Activated naive CD8-positive, alpha-beta T cell treated with anti-CD3 and anti-CD28 coated beads, Interleukin-2, amount 10 ng/mL, durations not matched to agents 7 days and 5 days (primary cell): ENCODE data around the gene PGAM5. TPM values are rescaled to one million over a fixed set of nuclear protein-coding genes. Genes with fewer than 3 reads are reported as not detected.
"Not testable (repeated sequence)": the region's sequence is repeated elsewhere in the genome, so short reads cannot be mapped to it uniquely, and the experiment has no call there.

Experiments used
- ATAC-seq: fragments of 150-1000 bp; cut with Tn5 transposase; one replicate; pipeline ENCODE4 v1.10.0; 2021; ENCODE audit warnings: low read depth, moderate library complexity
- POLR2A ChIA-PET: fragments of 350-600 bp; sonication (Branson Sonifier 250); formaldehyde crosslinking; loops from one replicate; lab custom pipeline; 2021; ENCODE audit warnings: antibody characterized with exemption; lab: Charles Lee
- DNase-seq: peaks from one replicate; pipeline ENCODE4 v3.0.0; 2021
- H3K27ac Mint-ChIP-seq: one replicate; pipeline ENCODE4 v1.8.0; 2022; ENCODE audit warnings: mild to moderate bottlenecking, mixed read lengths
- H3K27me3 Mint-ChIP-seq: one replicate; pipeline ENCODE4 v1.8.0; 2022; ENCODE audit warnings: mild to moderate bottlenecking, moderate library complexity, mixed read lengths
- H3K36me3 Mint-ChIP-seq: one replicate; pipeline ENCODE4 v1.8.0; 2021; ENCODE audit warnings: mild to moderate bottlenecking, mixed read lengths
- H3K4me1 Mint-ChIP-seq: one replicate; pipeline ENCODE4 v1.8.0; 2021; ENCODE audit warnings: mixed read lengths
- H3K4me3 Mint-ChIP-seq: one replicate; pipeline ENCODE4 v1.8.0; 2022; ENCODE audit warnings: mild to moderate bottlenecking, moderate library complexity, mixed read lengths
- H3K9me3 Mint-ChIP-seq: one replicate; pipeline ENCODE4 v1.8.0; 2021; ENCODE audit warnings: mixed read lengths
- total RNA-seq, 2 experiments: library from RNA; stranded (reverse); gene quantifications; one replicate each; pipeline ENCODE4 v1.2.3, GENCODE V29; 2021

Gene PGAM5
- total RNA-seq, 2 experiments from 2014 or later: 34.3 to 41.8 TPM

DNA sequence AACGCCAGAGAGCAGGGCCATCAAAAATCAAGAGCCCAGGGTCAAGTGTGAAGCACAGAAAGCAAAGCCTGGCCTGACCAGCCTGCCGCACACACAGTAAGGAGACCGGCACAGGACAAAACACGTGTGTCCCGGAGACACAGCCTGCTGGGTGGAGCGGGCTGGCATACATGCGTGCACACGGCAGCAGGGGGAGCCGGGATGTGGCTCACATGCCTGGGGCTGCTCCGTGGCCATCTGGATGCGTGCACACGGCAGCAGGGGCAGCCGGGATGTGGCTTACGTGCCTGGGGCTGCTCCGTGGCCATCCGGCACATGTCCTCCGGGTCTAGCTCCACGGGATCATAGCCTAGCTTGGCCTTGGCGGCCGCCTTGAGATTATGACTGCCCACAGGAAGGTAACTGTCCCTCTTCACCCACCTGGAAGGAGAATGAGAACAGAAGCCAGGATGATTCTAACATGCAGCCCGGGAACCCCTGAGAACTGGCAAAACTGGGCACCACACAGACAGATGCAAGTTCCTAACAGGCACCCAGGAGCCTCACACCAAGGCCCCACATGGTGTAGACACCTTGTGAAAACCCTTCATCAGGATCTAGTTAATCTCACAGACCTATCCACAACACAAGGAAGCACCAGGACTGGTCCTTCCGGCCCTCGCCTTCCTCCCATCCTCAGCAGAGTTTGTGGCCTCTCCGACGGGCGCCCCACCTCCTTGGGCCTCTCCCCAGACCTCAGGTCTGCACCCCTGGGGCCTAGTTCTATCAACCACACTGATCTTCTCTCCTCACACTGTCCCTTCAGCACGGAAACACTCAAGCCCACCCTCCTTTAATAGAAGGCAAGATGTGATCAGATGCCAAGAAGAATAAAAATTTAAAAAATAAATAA lies 37.1 kb upstream of the PGAM5 start:
- H3K4me3 Mint-ChIP-seq: no peak overlapping the region
- no peaks in the 10 kb centered on the region for H3K9me3 Mint-ChIP-seq
- no peak overlapping the region for H3K27ac Mint-ChIP-seq
- peaks cover 43% of the 10 kb centered on the region for H3K36me3 Mint-ChIP-seq
- H3K4me1 Mint-ChIP-seq: no peaks in the 10 kb centered on the region
- no peaks in the 10 kb centered on the region for H3K27me3 Mint-ChIP-seq
- no peak for DNase-seq
- POLR2A ChIA-PET: no interaction called here
- ATAC-seq: no peak

DNA sequence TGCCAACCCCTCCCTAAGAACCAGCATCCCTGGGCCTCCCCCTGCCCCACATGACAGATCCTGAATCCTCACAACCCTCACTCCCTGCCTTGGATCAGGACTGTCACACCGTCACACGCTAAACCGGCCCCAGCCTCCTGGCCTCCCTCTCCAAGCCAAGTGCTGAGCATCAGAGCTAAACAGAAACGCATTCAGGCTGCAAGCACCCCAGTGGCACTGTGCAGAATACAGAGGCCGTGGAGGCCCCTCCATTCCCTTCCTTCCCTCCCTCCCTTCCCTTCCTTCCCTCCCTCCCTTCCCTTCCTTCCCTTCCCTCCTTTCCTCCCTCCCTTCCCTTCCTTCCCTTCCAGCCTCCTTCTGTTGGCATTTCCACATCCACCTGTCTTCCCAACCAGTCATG lies 36.1 kb upstream of the PGAM5 start:
- POLR2A ChIA-PET: interaction anchor here (1.4 kb wide), 1 partner anchor 36 kb away, joined by 3 read pairs; the partner anchor contains the start of gene PGAM5
- H3K4me1 Mint-ChIP-seq: no peaks in the 10 kb centered on the region
- H3K36me3 Mint-ChIP-seq: peaks cover 44% of the 10 kb centered on the region
- no peak overlapping the region for H3K4me3 Mint-ChIP-seq
- no peak for ATAC-seq
- H3K27ac Mint-ChIP-seq: no peak overlapping the region
- H3K27me3 Mint-ChIP-seq: no peaks in the 10 kb centered on the region
- DNase-seq: no peak
- H3K9me3 Mint-ChIP-seq: no peaks in the 10 kb centered on the region

DNA sequence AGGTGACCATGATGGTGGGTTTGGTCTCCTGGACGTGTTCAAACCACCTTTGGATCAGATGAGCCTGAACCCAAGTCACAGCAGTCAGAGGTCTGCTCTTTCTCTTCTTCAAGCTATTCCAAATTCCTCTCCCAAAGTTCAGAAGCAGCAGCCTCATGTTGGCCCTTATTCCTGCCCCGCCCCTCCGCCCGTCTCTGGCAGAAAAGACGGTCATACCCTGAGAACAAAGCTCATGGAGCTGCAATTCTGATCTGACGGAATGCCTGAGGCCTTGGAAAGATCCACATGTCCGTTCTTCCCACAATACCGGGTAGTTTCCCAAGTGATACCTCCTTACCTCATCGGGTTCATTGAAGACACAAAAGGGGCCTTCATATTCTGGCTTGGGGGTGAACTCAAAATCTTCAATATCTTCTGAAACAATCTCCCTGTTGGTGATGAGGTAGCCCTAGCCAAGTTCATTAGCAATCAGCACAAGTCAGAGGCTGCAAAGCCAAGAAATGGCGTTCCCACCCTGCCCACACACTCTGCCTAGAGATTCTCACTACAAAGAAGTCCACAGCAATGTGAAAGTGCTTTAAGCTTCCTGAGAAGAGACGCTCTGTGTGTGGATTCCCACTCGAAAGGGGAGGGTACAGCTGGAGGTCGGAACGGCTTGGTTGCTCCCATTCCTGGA lies 34.7 kb upstream of the PGAM5 start:
- ATAC-seq (no peak), DNase-seq (no peak)
- Mint-ChIP-seq H3K27ac (no peak overlapping the region), H3K36me3 (peaks cover 47% of the 10 kb centered on the region), H3K9me3 (no peaks in the 10 kb centered on the region), H3K4me3 (no peak overlapping the region), H3K4me1 (peaks cover 4% of the 10 kb centered on the region), H3K27me3 (no peaks in the 10 kb centered on the region)
- POLR2A ChIA-PET: interaction anchor here (1.4 kb wide), 1 partner anchor 35 kb away, joined by 3 read pairs; the partner anchor contains the start of gene PGAM5

DNA sequence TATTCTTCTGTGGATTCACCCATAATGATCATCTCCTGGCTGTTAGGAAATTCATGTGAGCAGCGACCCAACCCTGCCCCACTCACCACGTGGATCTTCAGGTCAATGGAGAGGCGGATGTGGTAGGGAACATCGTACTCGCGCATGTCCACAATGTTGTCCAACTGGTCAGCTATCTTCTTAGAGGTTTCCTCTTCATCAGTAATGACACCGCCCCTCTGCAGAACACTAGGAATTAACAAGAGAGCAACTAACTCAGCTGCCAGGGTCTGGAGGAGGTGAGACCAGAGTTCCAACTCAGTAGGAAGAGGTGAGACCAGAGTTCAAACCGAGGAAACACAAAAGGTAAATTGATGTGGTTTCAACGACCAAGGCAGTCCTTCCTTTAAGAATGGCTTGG lies 33.1 kb upstream of the PGAM5 start:
- ATAC-seq: no peak
- no peak overlapping the region for H3K27ac Mint-ChIP-seq

DNA sequence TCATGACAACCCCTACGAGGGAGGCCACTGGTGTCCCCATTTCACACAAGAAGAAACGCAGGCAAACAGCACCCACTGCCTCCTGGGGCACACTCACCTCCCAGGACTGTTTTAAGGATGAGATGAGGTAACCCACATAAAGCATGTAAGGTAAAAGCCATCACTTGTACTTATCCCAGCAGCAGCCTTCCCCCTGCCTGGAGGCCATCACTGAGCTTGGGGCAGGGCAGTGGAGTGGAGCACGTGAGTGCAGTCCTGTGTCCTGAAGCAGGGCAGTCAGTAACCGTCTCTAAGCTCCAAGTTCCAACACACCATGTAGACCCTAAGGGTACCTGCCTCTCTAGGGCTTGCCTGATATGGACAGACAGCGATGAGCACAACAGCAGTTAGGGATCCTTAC lies 25.2 kb upstream of the PGAM5 start:
- Mint-ChIP-seq H3K27me3 (no peaks in the 10 kb centered on the region), H3K9me3 (no peaks in the 10 kb centered on the region), H3K4me1 (peaks cover 19% of the 10 kb centered on the region), H3K27ac (peak overlapping the region; percentile 40), H3K4me3 (peak overlapping the region; percentile 87), H3K36me3 (peaks cover 20% of the 10 kb centered on the region)
- ATAC-seq (no peak), DNase-seq (no peak)
- POLR2A ChIA-PET: interaction anchor here (1.2 to 1.3 kb wide), 2 partner anchors 26 to 149 kb away, joined by 3 to 6 read pairs; partner anchors contain the start of gene PGAM5

More for the DNA sequence above, 33.1 kb upstream of the PGAM5 start:
- POLR2A ChIA-PET: no interaction called here
- no peak for DNase-seq
- Mint-ChIP-seq H3K36me3 (peaks cover 43% of the 10 kb centered on the region), H3K27me3 (no peaks in the 10 kb centered on the region), H3K9me3 (no peaks in the 10 kb centered on the region), H3K4me1 (peaks cover 4% of the 10 kb centered on the region), H3K4me3 (no peak overlapping the region)

DNA sequence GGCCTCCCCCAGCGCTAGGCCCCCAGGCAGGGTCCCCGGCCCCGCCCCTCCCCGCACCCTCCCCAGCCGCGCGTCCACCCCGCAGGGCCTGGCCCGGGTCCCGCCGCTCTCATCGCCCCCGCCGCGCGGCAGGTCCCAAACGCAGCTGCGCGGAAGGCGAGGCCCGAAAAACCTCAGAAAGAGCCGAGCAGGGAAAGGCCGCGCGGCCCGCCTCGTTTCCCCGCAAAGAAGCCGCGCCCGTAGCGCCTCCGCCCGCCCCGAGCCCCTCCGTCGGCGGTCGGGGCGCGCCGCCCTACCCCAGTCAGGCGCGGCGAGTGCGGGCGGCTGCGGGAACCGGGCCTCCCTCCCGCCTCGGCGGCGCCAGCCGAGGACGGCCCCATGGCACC lies 23.8 kb upstream of the PGAM5 start:
- H3K4me3 Mint-ChIP-seq: peak overlapping the region; percentile 87
- H3K27ac Mint-ChIP-seq: peak overlapping the region; percentile 38
- DNase-seq (no peak), ATAC-seq (peak; percentile 56)
- H3K4me1 Mint-ChIP-seq: peaks cover 15% of the 10 kb centered on the region
- H3K36me3 Mint-ChIP-seq: peaks cover 29% of the 10 kb centered on the region
- H3K9me3 Mint-ChIP-seq: no peaks in the 10 kb centered on the region
- POLR2A ChIA-PET: interaction anchor here (0.9 to 1.3 kb wide), 3 partner anchors 24 to 497 kb away, joined by 3 to 6 read pairs (median 3); no protein-coding TSS in a partner anchor
- H3K27me3 Mint-ChIP-seq: no peaks in the 10 kb centered on the region

DNA sequence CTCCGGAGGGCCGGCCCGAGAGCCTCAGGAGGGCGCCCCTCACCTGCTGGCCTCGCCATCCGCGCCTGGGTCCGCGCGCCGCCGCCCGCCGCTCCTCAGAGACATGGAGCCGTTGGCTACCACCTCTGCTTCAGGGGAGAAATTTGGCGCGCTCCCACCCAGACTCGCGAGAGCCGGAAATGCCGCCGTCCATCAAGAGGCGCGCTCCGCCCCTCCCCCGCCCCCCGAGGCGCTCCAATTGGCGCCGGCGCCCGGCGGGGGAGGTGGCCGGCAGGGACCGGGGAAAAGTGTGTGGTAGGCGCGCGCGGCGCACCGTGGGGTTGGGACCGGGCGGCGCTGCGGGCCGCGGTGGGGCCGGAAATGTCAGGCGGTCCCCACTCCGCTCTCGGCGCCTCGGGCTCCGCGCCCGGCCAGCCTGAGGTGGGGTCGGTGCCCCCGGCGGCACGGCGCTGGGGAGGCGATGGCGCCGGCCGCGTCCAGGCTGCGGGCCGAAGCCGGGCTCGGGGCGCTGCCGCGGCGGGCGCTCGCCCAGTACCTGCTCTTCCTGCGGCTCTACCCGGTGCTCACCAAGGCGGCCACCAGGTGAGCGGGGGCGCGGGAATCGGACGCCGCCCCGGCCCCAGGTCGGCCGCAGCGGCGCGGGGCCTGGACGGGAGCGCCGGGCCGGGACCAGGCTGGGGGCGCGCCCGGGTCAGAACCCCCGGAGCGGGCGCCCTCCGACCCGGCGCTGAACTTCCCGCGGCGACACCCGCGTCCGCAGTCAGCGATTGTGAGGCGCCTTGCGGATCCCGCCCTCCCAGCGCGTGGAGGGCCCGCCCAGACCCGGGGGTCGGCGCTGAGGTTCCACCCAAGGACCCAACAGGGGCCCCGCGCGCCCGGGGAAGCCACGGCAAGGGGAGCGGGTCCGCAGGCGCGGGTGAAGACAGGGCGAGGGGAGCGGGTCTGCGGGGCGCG lies 23.2 kb upstream of the PGAM5 start, which contains the start of the genes POLE and PXMP2:
Gene POLE (minus strand): TSS at position 132 of the 954 bp plus-strand sequence. CDS start 27 bp downstream, at position 105.
Gene PXMP2 (plus strand): TSS at position 377 of the 954 bp plus-strand sequence. CDS start 84 bp downstream, at position 461.
- ATAC-seq (peak; percentile 90), DNase-seq (peak; percentile 96)
- peak within 1 kb of the TSS; percentile 84 for H3K27ac Mint-ChIP-seq
- H3K9me3 Mint-ChIP-seq: no peaks in the 10 kb centered on the region
- POLR2A ChIA-PET: interaction anchor here (0.9 kb wide), 2 partner anchors 24 to 498 kb away, joined by 3 read pairs; no protein-coding TSS in a partner anchor
- H3K4me1 Mint-ChIP-seq: peaks cover 15% of the 10 kb centered on the region
- peaks cover 28% of the 10 kb centered on the region for H3K36me3 Mint-ChIP-seq
- no peaks in the 10 kb centered on the region for H3K27me3 Mint-ChIP-seq
- H3K4me3 Mint-ChIP-seq: peak within 1 kb of the TSS; percentile 87

DNA sequence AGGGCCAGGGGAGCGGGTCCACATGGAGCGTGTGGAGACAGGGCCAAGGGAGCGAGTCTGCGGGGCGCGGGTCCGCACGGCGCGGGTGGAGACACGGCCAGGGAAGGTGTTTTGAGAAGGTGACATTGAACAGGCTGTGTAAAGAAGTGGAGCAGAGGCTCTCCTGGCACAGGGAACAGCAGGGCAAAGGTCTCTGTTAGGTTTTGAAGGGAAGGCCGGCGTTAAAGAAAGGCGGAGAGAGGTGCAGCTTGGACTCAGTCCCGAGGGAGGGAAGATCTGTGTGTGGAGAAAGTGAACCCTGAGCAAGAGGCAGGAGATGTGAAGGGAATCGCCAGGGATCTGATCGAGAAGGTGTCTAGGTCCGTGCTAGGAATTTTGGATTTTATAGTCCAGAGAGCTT lies 21.4 kb upstream of the PGAM5 start:
- POLR2A ChIA-PET: no interaction called here
- peak overlapping the region; percentile 57 for H3K27ac Mint-ChIP-seq
- no peaks in the 10 kb centered on the region for H3K9me3 Mint-ChIP-seq
- H3K27me3 Mint-ChIP-seq: no peaks in the 10 kb centered on the region
- peak overlapping the region; percentile 74 for H3K4me3 Mint-ChIP-seq
- no peak for DNase-seq
- H3K36me3 Mint-ChIP-seq: peaks cover 26% of the 10 kb centered on the region
- no peak for ATAC-seq
- peaks cover 14% of the 10 kb centered on the region for H3K4me1 Mint-ChIP-seq

DNA sequence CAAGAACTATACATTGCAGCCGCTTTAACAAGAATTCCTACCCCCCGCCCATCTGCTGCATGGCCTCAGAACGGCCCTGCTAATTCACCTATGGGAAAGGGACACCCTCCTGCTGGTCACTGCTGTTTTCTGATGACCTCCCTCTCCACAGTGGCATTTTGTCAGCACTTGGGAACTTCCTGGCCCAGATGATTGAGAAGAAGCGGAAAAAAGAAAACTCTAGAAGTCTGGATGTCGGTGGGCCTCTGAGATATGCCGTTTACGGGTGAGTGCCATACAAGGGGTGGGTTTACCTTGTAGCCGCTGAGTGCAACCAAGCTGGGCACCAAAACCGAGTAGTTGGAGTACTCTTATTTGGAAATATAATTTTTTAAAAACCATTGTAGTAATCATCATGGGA lies 20.5 kb upstream of the PGAM5 start:
- POLR2A ChIA-PET: no interaction called here
- peaks cover 26% of the 10 kb centered on the region for H3K36me3 Mint-ChIP-seq
- no peaks in the 10 kb centered on the region for H3K27me3 Mint-ChIP-seq
- H3K4me3 Mint-ChIP-seq: peak overlapping the region; percentile 5
- H3K27ac Mint-ChIP-seq: no peak overlapping the region
- DNase-seq (no peak), ATAC-seq (no peak)
- no peaks in the 10 kb centered on the region for H3K9me3 Mint-ChIP-seq
- H3K4me1 Mint-ChIP-seq: peaks cover 12% of the 10 kb centered on the region

DNA sequence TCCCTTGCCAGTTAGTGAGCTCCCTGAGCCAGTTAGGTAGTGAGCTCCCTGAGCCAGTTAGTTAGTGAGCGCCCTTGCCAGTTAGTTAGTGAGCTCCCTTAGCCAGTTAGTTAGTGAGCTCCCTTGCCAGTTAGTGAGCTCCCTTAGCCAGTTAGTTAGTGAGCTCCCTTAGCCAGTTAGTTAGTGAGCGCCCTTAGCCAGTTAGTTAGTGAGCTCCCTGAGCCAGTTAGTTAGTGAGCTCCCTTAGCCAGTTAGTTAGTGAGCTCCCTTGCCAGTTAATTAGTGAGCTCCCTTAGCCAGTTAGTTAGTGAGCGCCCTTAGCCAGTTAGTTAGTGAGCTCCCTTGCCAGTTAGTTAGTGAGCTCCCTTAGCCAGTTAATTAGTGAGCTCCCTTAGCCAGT lies 18.6 kb upstream of the PGAM5 start:
- peaks cover 26% of the 10 kb centered on the region for H3K36me3 Mint-ChIP-seq
- H3K4me1 Mint-ChIP-seq, H3K27me3 Mint-ChIP-seq, H3K4me3 Mint-ChIP-seq, DNase-seq, POLR2A ChIA-PET, ATAC-seq, H3K9me3 Mint-ChIP-seq, H3K27ac Mint-ChIP-seq: not testable (repeated sequence)

DNA sequence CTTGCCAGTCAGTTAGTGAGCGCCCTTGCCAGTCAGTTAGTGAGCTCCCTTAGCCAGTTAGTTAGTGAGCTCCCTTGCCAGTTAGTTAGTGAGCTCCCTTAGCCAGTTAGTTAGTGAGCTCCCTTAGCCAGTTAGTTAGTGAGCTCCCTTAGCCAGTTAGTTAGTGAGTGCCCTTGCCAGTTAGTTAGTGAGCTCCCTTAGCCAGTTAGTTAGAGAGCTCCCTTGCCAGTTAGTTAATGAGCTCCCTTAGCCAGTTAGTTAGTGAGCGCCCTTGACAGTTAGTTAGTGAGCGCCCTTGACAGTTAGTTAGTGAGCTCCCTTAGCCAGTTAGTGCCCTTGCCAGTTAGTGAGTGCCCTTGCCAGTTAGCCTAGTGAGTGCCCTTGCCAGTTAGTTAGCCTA lies 15.8 kb upstream of the PGAM5 start:
- H3K27me3 Mint-ChIP-seq, POLR2A ChIA-PET, H3K9me3 Mint-ChIP-seq, H3K4me3 Mint-ChIP-seq, ATAC-seq, H3K27ac Mint-ChIP-seq, H3K4me1 Mint-ChIP-seq, DNase-seq: not testable (repeated sequence)
- peaks cover 43% of the 10 kb centered on the region for H3K36me3 Mint-ChIP-seq

DNA sequence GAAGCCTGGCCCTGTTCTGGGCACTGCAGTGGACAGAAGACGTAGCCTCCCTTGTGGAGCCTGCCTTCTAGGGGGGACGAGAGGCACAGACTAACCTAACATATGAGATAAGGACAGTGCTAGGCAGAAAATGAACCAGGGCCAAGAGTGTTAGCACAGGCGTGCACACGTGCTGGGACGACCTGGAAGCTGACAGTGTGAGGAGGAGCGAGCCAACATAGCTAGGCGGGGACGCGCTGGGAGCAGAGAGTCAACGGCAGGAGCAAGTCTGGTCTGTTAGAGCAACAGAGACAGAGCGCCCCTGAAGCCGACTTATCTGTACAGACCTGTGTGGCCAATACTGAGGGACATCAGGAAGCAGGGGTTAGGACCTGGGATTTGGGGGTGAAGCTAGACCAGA lies 15.2 kb upstream of the PGAM5 start:
- H3K4me1 Mint-ChIP-seq: no peaks in the 10 kb centered on the region
- H3K36me3 Mint-ChIP-seq: peaks cover 43% of the 10 kb centered on the region
- no peak overlapping the region for H3K4me3 Mint-ChIP-seq
- DNase-seq (no peak), ATAC-seq (no peak)
- POLR2A ChIA-PET: no interaction called here
- H3K27ac Mint-ChIP-seq: no peak overlapping the region
- no peaks in the 10 kb centered on the region for H3K27me3 Mint-ChIP-seq
- H3K9me3 Mint-ChIP-seq: no peaks in the 10 kb centered on the region
